ENCODE data around the gene SLC1A3.

The SLC1A3 gene

GRCh38 chr5:36658038-36658756 is 51.8 kb downstream of the SLC1A3 start:
- DNase-seq = no peak

DNA sequence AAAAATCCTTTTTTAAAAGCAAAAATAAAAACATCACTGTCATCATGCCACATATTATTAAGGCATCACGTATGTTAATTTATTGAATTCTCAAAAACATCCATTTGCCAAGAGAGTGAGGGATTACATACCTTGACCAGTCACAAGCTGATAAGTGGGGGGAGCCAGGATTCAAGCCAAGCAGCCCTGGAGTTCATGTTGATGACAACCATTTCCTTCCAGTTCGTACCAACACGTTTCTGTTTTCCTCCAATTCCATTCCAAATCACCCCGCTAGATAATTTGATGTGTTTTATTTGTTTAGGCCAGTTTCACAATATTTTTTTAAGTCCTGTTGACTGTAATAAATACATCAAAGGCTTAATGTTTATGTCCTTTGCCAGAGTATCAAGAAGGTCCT is 53.0 kb downstream of the SLC1A3 start:
- DNase-seq = no peak

GRCh38 chr5:36660397-36661049 is 54.1 kb downstream of the SLC1A3 start:
- no peak for DNase-seq

DNA sequence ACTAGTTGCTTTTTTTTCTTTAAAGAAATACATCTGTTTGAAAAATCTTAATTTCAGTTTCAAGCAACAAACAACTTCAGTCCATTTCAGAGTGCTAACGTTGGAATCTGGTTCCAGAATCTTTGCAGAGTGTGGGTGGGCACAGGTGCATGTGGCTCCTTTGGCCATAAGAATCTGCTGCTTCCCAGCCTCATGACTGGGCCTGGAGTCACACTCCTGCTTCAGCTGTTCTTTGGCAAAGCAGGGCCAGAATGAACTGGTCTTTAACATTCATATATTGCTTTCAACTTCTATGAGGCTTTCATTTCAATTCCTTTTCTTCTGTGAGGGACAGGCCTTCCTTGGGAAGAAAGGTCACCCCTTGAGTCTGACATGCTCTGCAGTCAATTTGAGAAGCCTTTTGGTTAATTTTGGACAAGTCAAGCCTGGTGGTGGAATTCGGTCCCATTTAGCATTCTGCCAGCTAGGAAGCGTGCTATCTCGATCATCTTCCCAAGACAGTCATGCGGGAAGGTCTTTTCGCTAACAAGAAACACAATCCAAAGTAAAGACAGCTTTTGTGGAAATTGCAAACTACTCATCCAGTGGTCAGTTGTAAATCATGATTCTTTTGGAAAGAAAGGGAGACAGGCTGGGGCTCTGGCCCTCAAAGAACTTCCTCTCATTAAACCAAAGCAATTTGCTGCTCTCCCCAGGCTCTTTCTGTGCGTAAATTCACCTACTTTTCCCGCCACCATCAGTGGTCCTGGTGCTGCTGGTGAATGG is 55.2 kb downstream of the SLC1A3 start:
- DNase-seq = no peak

GRCh38 chr5:36662291-36662851 is 56.0 kb downstream of the SLC1A3 start:
- DNase-seq = no peak

DNA sequence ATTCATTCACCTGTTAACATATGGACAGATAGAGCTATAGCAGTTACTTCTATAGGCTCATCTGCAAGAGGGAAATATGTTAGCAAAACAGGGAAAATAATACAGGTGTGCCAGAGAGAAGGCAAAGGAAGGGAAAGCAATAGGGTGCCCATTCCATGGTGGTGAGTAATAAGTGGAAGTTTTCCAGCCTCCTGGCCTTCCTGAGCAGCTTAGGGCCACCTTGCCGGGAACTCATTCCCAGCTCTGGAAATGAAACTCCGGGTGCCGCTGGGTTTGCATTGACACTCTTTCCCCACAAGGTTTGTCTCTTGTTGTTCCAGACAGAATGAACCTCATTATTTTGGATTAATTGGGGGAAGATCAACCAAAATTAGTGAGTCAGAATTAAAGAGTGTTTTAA is 58.4 kb downstream of the SLC1A3 start:
- no peak for DNase-seq

GRCh38 chr5:36665628-36666027 is 59.2 kb downstream of the SLC1A3 start:
- DNase-seq = no peak

DNA sequence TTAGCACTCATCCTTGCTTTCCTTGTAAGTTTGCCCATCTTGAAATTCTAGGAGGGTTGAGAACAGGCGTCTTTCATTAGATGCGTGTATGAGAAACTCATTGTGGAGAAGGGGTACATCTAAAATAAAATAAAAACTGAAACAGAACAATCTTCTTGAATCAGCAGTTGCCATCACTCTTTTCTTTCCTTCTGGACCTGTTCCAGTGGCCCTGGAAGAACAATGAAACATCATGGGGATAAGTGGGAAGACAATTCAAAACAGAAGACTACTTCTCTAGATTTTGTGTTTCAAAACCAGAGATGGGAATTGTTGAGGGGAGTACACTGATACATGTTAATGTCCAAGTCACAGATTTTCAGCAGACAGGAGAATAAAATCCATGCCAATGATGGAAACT is 59.9 kb downstream of the SLC1A3 start:
- no peak for DNase-seq

DNA sequence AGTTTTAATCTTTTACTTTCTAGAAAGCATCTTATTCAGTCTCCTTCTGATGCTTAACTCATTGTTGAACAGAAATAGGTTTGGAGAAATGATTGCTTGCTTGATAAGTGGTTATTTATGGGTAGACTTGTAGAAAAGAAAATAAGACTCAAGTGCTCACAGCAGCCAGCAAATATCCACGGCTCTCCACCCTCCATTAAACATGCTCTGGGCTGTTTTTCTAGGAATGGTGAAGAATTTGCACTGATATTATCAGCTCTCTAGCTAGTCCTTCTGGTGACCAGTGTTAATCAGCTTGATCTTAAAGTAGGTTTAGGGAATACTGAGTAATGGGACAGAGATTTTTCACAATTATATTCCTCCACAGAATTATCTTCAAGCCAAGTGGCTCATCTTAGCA is 60.6 kb downstream of the SLC1A3 start:
- DNase-seq = no peak

GRCh38 chr5:36667824-36668223 is 61.4 kb downstream of the SLC1A3 start:
- DNase-seq = no peak

DNA sequence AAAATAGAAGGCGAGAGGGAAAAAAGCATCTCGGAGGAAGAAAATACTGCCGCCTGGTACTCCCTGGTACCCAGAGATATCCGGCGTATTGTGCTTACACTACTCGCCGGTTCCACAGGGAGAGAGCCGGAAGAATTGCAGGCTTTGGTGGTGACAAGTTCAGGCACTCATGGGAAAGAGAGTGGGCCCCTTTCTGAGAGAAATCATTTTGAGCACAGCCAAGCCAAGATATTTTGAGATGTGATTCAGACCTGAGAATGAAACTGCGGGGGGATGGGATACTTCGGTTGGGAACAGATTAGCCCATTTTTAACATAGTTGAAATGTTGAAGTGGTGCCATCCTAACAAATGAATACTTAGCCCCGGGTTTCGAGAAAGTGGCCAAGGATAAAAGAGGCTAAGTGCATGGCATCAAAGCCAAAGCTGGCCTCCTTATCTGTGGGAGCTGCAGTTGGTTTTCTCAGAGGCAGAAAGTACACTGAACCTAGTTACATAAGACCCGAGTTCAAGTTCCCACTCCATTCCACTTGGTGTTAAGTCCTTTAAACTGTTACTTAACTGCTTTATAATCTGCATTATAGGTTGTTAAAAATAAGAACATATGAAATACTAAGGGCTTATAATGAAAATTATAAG is 62.7 kb downstream of the SLC1A3 start:
- DNase-seq = no peak

DNA sequence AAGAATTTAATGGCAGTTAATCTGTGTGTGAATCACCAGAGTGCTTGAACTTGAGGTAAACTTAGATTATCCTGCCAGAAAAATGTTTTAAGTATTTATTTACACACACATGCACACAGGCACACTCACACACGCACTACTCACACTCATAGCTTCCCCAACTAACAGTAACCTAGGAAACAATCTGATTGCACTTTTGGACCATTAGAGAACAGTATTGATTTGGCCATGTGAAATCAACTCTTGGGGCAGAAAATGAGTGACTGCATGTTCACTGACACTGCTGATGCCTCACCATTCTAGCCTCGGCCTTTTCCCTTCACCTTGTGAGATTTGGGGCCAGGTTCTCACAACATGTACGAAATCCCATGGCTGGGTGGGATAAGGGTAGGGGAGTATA is 64.1 kb downstream of the SLC1A3 start:
- no peak for DNase-seq

GRCh38 chr5:36675282-36675681 is 68.9 kb downstream of the SLC1A3 start:
- DNase-seq = no peak

DNA sequence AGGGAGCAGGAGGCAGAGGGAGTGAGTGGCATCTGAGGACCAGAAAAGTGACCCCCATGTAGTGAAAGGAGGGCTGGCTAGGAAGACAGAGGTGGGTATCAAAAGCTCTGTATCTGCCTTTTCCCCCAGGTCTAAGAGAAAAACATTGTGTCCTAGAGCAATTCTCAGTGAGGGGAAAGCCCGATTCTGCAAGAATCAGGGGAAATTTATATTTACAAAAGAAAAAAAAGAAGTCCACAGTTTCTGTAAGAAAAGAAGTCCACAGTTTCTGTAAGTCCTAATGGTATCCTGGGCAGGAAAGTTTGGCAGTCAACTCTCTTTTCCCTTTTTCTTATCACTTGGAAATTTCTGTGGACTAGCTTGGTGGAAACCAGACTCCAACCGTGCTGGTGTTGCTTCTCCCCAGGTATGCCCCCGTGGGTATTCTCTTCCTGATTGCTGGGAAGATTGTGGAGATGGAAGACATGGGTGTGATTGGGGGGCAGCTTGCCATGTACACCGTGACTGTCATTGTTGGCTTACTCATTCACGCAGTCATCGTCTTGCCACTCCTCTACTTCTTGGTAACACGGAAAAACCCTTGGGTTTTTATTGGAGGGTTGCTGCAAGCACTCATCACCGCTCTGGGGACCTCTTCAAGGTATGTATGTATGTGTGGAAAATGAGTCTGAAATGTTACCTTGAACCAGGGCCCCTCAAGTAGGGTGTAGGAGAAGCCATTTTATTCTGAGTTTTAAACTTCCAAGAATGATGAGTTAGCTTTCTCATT is 73.0 kb downstream of the SLC1A3 start:
- no peak for DNase-seq

GRCh38 chr5:36680066-36680465 is 73.7 kb downstream of the SLC1A3 start:
- no peak for DNase-seq

GRCh38 chr5:36681711-36682110 is 75.3 kb downstream of the SLC1A3 start:
- DNase-seq = no peak

GRCh38 chr5:36682499-36682898 is 76.1 kb downstream of the SLC1A3 start:
- no peak for DNase-seq

GRCh38 chr5:36683821-36684434 is 77.5 kb downstream of the SLC1A3 start:
- DNase-seq = no peak

DNA sequence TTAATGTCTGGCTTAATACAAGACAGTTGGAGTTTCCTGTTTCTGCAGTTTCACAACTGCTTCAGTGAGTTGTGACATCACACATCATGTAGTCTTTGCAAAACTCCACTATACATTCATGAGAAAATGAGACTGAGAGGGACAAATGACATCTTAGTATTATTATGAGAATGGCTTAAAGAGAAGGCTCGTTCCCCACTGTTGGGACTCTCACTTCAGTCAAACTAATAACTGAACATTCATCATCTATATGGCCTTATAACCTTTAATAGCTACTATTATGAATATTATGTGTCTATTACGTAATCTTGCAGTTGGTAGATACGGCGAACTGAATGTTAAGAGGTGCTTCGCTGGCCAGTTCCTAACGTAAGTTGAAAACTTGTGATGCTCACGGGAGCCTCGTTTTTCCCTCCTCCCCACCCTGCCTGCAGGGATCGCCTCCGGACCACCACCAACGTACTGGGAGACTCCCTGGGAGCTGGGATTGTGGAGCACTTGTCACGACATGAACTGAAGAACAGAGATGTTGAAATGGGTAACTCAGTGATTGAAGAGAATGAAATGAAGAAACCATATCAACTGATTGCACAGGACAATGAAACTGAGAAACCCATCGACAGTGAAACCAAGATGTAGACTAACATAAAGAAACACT is 79.4 kb downstream of the SLC1A3 start:
- DNase-seq = no peak

DNA sequence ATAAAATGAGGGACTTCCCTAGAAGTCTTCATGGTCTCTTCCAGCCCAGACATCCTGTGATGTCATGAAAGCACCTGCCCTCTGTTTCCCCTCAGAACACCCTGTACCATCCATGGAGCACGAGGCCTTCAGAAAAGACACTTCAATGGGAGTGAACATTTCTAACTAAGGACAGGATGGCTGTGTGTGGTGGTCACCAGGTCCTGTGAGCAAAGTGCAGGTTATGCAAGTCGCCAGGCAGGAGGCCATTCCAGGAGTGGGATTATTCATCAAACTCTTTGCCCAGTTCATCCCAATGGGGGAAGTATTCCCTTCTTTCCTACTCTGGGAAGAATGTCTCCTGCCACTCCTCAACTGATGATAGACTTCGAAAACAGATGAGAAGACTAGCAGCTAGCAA is 80.5 kb downstream of the SLC1A3 start:
- DNase-seq = no peak

DNA sequence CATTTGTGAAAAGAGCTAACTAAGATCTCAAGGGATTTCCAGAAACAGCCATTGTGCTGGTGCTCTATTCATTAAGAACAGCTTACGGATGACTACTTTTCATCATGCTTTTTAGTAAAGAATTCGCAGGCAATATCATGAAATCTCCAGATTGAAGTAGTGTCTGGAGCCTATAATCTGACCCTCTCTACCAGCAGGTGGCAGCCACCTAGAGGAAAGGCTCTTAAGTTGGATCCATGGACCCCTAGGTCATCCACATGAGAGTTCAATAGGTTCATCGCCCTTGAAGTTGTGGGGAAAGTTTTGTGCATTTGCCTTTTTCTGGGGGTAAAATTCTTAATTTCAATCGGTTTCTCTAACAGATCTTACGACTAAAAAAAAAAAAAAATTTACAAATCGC is 82.3 kb downstream of the SLC1A3 start:
- DNase-seq = no peak

All from COR-L47 (cell line).